MM.1S (cell line): ENCODE measurements around the gene DSCAML1.

Experiments
- DNase-seq: peaks from one replicate; pipeline ENCODE4 v3.0.0-alpha.2; 2015
- H2AFZ ChIP-seq: fragments of 300-600 bp; sonication (generic); 2 replicates; pipeline ENCODE4 v1.6.0; 2016; ENCODE audit warnings: antibody characterized with exemption, low read length
- H3F3A ChIP-seq: fragments of 300-600 bp; sonication (generic); 2 replicates; pipeline ENCODE4 v1.6.1; 2016; ENCODE audit warnings: mild to moderate bottlenecking, antibody characterized with exemption, low read length, moderate library complexity, mixed read lengths; ENCODE audit not compliant: insufficient read depth
- H3K27ac ChIP-seq: fragments of 300-600 bp; sonication (generic); 2 replicates; pipeline ENCODE4 v1.5.1; 2016; ENCODE audit warnings: mild to moderate bottlenecking, low read length
- H3K27me3 ChIP-seq: fragments of 300-600 bp; sonication (generic); replicated peaks from 2 replicates; pipeline ENCODE4 v1.6.0; 2016; ENCODE audit warnings: low read length; ENCODE audit not compliant: insufficient read depth
- H3K36me3 ChIP-seq: fragments of 300-600 bp; sonication (generic); replicated peaks from 2 replicates; pipeline ENCODE4 v1.6.1; 2016; ENCODE audit warnings: mild to moderate bottlenecking, low read length, mixed read lengths; ENCODE audit not compliant: insufficient read depth
- H3K4me1 ChIP-seq: fragments of 300-600 bp; sonication (generic); 2 replicates; pipeline ENCODE4 v1.6.1; 2016; ENCODE audit warnings: low read length, mixed read lengths
- H3K4me2 ChIP-seq: fragments of 300-600 bp; sonication (generic); 2 replicates; pipeline ENCODE4 v1.6.0; 2016; ENCODE audit warnings: low read depth, low read length
- H3K4me3 ChIP-seq: fragments of 300-600 bp; sonication (generic); 2 replicates; pipeline ENCODE4 v1.5.1; 2016; ENCODE audit warnings: low read length, mixed read lengths
- H3K79me2 ChIP-seq: fragments of 300-600 bp; sonication (generic); 2 replicates; pipeline ENCODE4 v1.6.1; 2016; ENCODE audit warnings: mixed run types, low read length, mixed read lengths
- H3K9ac ChIP-seq: fragments of 300-600 bp; sonication (generic); 2 replicates; pipeline ENCODE4 v1.6.1; 2016; ENCODE audit warnings: low read length, mixed read lengths
- H3K9me2 ChIP-seq: fragments of 300-600 bp; sonication (generic); replicated peaks from 2 replicates; pipeline ENCODE4 v1.6.1; 2016; ENCODE audit warnings: mild to moderate bottlenecking, low read length, mixed read lengths; ENCODE audit not compliant: insufficient read depth
- H3K9me3 ChIP-seq: fragments of 300-600 bp; sonication (generic); replicated peaks from 2 replicates; pipeline ENCODE4 v1.6.1; 2016; ENCODE audit warnings: mild to moderate bottlenecking, low read length, mixed read lengths; ENCODE audit not compliant: insufficient read depth
- H4K20me1 ChIP-seq: fragments of 300-600 bp; sonication (generic); 2 replicates; pipeline ENCODE4 v1.6.1; 2016; ENCODE audit warnings: mild to moderate bottlenecking, low read length, moderate library complexity, mixed read lengths; ENCODE audit not compliant: insufficient read depth
- EZH2 ChIP-seq: fragments of 300-600 bp; sonication (generic); optimal IDR thresholded peaks from 2 replicates; pipeline ENCODE3; 2017; ENCODE audit warnings: low read depth, mild to moderate bottlenecking, antibody characterized with exemption, low read length, mixed read lengths
- EZH2phosphoT487 ChIP-seq: fragments of 300-600 bp; sonication (generic); IDR thresholded peaks from 2 replicates; pipeline ENCODE4 v1.6.1; 2018; ENCODE audit warnings: antibody characterized with exemption, low read length
- TF ChIP-seq, protein P1 (sequence below): fragments of 300-600 bp; sonication (generic); IDR thresholded peaks from 2 replicates; pipeline ENCODE4 v1.5.1; 2016; ENCODE audit warnings: antibody characterized with exemption, low read length, mixed read lengths

Gene DSCAML1

GRCh38 chr11:117517097-117517496 is 279.9 kb downstream of the DSCAML1 start:
- Histone ChIP-seq H3K9ac (no peak overlapping the region), H3K79me2 (no peaks in the 10 kb centered on the region), H3K36me3 (no peaks in the 10 kb centered on the region), H3K4me3 (no peak overlapping the region), H3K27me3 (peaks cover 55% of the 10 kb centered on the region), H2AFZ (no peak overlapping the region), H3K9me3 (no peaks in the 10 kb centered on the region), H3K9me2 (no peaks in the 10 kb centered on the region), H3F3A (no peaks in the 10 kb centered on the region), H4K20me1 (no peaks in the 10 kb centered on the region), H3K27ac (no peak overlapping the region), H3K4me1 (no peaks in the 10 kb centered on the region), H3K4me2 (no peak overlapping the region)
- TF ChIP-seq EZH2phosphoT487: no peak
- TF ChIP-seq EZH2: no peak
- TF ChIP-seq, protein P1, sequence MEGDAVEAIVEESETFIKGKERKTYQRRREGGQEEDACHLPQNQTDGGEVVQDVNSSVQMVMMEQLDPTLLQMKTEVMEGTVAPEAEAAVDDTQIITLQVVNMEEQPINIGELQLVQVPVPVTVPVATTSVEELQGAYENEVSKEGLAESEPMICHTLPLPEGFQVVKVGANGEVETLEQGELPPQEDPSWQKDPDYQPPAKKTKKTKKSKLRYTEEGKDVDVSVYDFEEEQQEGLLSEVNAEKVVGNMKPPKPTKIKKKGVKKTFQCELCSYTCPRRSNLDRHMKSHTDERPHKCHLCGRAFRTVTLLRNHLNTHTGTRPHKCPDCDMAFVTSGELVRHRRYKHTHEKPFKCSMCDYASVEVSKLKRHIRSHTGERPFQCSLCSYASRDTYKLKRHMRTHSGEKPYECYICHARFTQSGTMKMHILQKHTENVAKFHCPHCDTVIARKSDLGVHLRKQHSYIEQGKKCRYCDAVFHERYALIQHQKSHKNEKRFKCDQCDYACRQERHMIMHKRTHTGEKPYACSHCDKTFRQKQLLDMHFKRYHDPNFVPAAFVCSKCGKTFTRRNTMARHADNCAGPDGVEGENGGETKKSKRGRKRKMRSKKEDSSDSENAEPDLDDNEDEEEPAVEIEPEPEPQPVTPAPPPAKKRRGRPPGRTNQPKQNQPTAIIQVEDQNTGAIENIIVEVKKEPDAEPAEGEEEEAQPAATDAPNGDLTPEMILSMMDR: no peak
- no peak for DNase-seq

DNA sequence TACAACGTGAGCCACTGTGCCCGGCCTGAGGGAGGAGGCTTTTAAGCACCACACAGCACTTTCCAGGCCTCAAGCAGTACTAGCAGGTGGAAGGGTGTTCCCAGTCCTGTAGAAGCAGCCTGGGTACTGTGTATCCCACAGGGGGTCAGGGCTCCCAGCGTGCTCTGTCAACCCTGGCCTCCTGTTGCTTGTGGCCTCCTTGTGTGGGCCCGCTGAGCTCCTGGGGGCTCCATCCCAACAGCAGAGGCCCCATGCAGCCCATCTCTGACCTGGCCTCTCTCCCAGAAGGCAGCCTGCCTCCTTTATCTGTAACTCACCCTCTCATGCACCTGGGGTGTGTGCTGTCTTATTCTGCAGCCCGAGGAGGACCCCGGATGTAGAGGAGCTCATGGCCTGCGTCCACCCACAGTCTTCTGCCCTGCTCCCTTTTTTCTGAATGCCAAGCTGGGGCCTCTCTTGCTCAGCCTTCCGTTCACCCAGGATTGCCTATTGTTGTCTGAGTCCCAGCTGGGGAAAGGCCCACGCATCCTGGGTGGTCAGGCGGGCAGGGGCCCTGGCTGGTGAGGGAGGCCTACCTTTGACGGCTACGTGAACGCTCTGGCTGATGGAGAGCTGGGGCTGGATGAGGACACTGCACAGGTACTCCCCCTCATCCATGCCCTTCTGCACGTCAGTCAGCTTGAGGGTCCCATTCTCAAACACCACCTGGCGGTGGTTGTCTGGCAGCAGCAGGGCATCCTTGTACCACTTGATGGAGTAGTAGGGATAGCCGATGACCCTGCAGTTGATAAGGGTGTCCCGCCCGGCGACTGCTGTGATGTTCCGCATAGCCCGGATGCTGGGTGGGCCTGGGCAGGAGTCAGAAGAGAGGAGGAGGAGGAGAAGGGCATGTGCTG is 280.9 kb downstream of the DSCAML1 start:
- Histone ChIP-seq H3K4me3 (no peak overlapping the region), H3F3A (no peaks in the 10 kb centered on the region), H3K9me2 (no peaks in the 10 kb centered on the region), H4K20me1 (no peaks in the 10 kb centered on the region), H3K9me3 (no peaks in the 10 kb centered on the region), H3K36me3 (no peaks in the 10 kb centered on the region), H3K4me1 (no peaks in the 10 kb centered on the region), H3K27ac (no peak overlapping the region), H3K9ac (no peak overlapping the region), H3K27me3 (peaks cover 59% of the 10 kb centered on the region), H3K79me2 (no peaks in the 10 kb centered on the region), H2AFZ (no peak overlapping the region), H3K4me2 (no peak overlapping the region)
- no peak for DNase-seq
- TF ChIP-seq EZH2phosphoT487: no peak
- TF ChIP-seq, protein P1: no peak
- TF ChIP-seq EZH2: no peak

DNA sequence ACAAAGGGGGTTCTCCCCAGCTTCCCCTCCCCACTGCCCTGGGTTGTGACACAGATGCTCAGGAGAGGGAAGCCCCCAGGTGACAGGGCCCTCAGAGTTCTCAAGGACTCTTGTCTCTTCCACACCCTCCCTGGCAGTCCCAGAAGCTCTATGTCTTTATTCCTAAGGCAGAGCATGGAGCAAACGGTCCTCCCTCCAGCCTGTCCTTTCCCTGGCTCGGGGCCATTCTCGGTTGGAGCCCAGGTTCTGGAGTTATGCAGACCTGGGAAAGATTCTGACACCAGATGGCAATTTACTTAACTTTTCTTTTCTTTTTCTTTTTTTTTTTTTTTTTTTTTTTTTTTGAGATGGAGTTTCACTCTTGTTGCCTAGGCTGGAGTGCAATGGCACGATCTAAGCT is 282.8 kb downstream of the DSCAML1 start:
- no peaks in the 10 kb centered on the region for H3K4me1 ChIP-seq
- no peaks in the 10 kb centered on the region for H4K20me1 ChIP-seq
- no peak overlapping the region for H3K27ac ChIP-seq
- H3K9ac ChIP-seq: no peak overlapping the region
- no peak overlapping the region for H3K4me3 ChIP-seq
- no peak overlapping the region for H2AFZ ChIP-seq
- no peak for DNase-seq
- H3K4me2 ChIP-seq: no peak overlapping the region
- no peaks in the 10 kb centered on the region for H3F3A ChIP-seq
- H3K79me2 ChIP-seq: no peaks in the 10 kb centered on the region
- H3K36me3 ChIP-seq: no peaks in the 10 kb centered on the region
- TF ChIP-seq, protein P1: no peak
- no peaks in the 10 kb centered on the region for H3K9me2 ChIP-seq
- H3K27me3 ChIP-seq: peaks cover 67% of the 10 kb centered on the region
- H3K9me3 ChIP-seq: no peaks in the 10 kb centered on the region
